Hepatocyte (in vitro differentiated cells): ENCODE data around the gene PPEF1.

Experiments used
- CTCF ChIP-seq: fragments of 200-600 bp; sonication (generic); IDR thresholded peaks from 2 replicates; pipeline ENCODE4 v1.5.1; 2016; ENCODE audit warnings: antibody characterized with exemption, mild to moderate bottlenecking; ENCODE audit not compliant: poor library complexity
- EZH2 ChIP-seq: fragments of 200-600 bp; sonication (generic); IDR thresholded peaks from 2 replicates; pipeline ENCODE4 v1.6.1; 2016; ENCODE audit warnings: antibody characterized with exemption, mild to moderate bottlenecking, borderline replicate concordance
- EZH2phosphoT487 ChIP-seq: fragments of 200-600 bp; sonication (generic); IDR thresholded peaks from one replicate; pipeline ENCODE4 v1.6.1; 2018; ENCODE audit warnings: antibody characterized with exemption, mild to moderate bottlenecking, low read depth, moderate library complexity; ENCODE audit not compliant: unreplicated experiment, severe bottlenecking

- TF ChIP-seq CTCF (no peak), EZH2phosphoT487 (no peak), EZH2 (no peak)
Observed at GRCh38 chrX:18761750-18762149, 54.3 kb downstream of the PPEF1 start.
